ENCODE data around the gene GMNC. TPM values are rescaled to one million over a fixed set of nuclear protein-coding genes. Genes with fewer than 3 reads are reported as not detected.
"Not testable (repeated sequence)": the region's sequence is repeated elsewhere in the genome, so short reads cannot be mapped to it uniquely, and the experiment has no call there.

Gene GMNC
- total and polyA plus RNA-seq, 11 donors = 0.04 to 4.4 (median 0.94) TPM

GRCh38 chr3:190883973-190884832 is 21.7 kb upstream of the GMNC start:
- no peaks in the 10 kb centered on the region for H3K9me3 ChIP-seq
- ATAC-seq (no peak), DNase-seq (no peak)
- H3K4me3 ChIP-seq = no peak overlapping the region
- no peaks in the 10 kb centered on the region for H3K27me3 ChIP-seq
- no peak overlapping the region for H3K27ac ChIP-seq
- intact Hi-C loops (cut with DNase I) = loop anchor here in 7 of 10 donors (5.0 to 10.0 kb wide), 3 partner anchors 161 to 182 kb away; no protein-coding TSS in a partner anchor
- TF ChIP-seq CTCF (IDR thresholded peaks at IDR 0.05) (peak; percentile 73 to 94 (median 86)), POLR2A (IDR thresholded peaks at IDR 0.05) (no peak)
- H3K36me3 ChIP-seq = no peaks in the 10 kb centered on the region
- H3K4me1 ChIP-seq = no peaks in the 10 kb centered on the region
- 27 to 33% (median 32%) methylated on average over 7 of the region's 7 CpGs for WGBS, 4 donors

- H3K27ac ChIP-seq = no peak overlapping the region
- TF ChIP-seq POLR2A (IDR thresholded peaks at IDR 0.05) (no peak), CTCF (IDR thresholded peaks at IDR 0.05) (no peak)
- no peaks in the 10 kb centered on the region for H3K36me3 ChIP-seq
- ATAC-seq (no peak), DNase-seq (no peak)
- no peaks in the 10 kb centered on the region for H3K9me3 ChIP-seq
- no peaks in the 10 kb centered on the region for H3K4me1 ChIP-seq
- H3K4me3 ChIP-seq = no peak overlapping the region
- WGBS, 4 donors = 66 to 76% (median 74%) methylated on average over 3 of the region's 3 CpGs
- H3K27me3 ChIP-seq = no peaks in the 10 kb centered on the region
- intact Hi-C loops (cut with DNase I) = loop anchor here in 7 of 10 donors (5.0 to 10.0 kb wide), 3 partner anchors 162 to 181 kb away; no protein-coding TSS in a partner anchor
Observed at GRCh38 chr3:190883141-190883540, 20.6 kb upstream of the GMNC start.

GRCh38 chr3:190877925-190878324 is 15.4 kb upstream of the GMNC start:
- H3K9me3 ChIP-seq = no peaks in the 10 kb centered on the region
- intact Hi-C loops (cut with DNase I) = no loop called here
- no peak overlapping the region for H3K4me3 ChIP-seq
- WGBS, 4 donors = 83 to 88% (median 85%) methylated on average over 17 of the region's 17 CpGs
- no peaks in the 10 kb centered on the region for H3K27me3 ChIP-seq
- TF ChIP-seq POLR2A (IDR thresholded peaks at IDR 0.05) (no peak), CTCF (IDR thresholded peaks at IDR 0.05) (peak in 3 of 12 donors; percentile 8 to 21 (median 16))
- ATAC-seq (no peak), DNase-seq (no peak)
- H3K36me3 ChIP-seq = no peaks in the 10 kb centered on the region
- no peaks in the 10 kb centered on the region for H3K4me1 ChIP-seq
- no peak overlapping the region for H3K27ac ChIP-seq

- DNase-seq; H3K27me3 ChIP-seq; H3K36me3 ChIP-seq; H3K27ac ChIP-seq; ATAC-seq; H3K4me1 ChIP-seq; H3K4me3 ChIP-seq; H3K9me3 ChIP-seq; intact Hi-C loops (cut with DNase I): not testable (repeated sequence)
- 86 to 94% (median 92%) methylated on average over 6 of the region's 7 CpGs for WGBS, 4 donors
Observed at GRCh38 chr3:190876433-190876832, 13.9 kb upstream of the GMNC start.

GRCh38 chr3:190875061-190875460 is 12.6 kb upstream of the GMNC start:
- ATAC-seq = not testable (repeated sequence)
- 83 to 94% (median 91%) methylated on average over 2 to 9 of the region's 9 CpGs for WGBS, 4 donors

More at GRCh38 chr3:190875061-190875460, 12.6 kb upstream of the GMNC start:
- H3K27ac ChIP-seq; H3K36me3 ChIP-seq; H3K9me3 ChIP-seq; H3K4me1 ChIP-seq; DNase-seq; H3K4me3 ChIP-seq; intact Hi-C loops (cut with DNase I); H3K27me3 ChIP-seq: not testable (repeated sequence)

All from heart left ventricle (tissue), 16 donors.